Endothelial cell (in vitro differentiated cells): ENCODE results near the gene PSMD13. TPM values are rescaled to one million over a fixed set of nuclear protein-coding genes. Genes with fewer than 3 reads are reported as not detected.

ENCODE experiments used
- DNase-seq: peaks from one replicate; pipeline ENCODE4 v3.0.0; 2021; ENCODE audit warnings: low spot score
- H3K27ac Mint-ChIP-seq: one replicate; pipeline ENCODE4 v1.8.0; 2021; ENCODE audit warnings: mixed read lengths, inconsistent platforms; ENCODE audit not compliant: unreplicated experiment
- H3K27me3 Mint-ChIP-seq: one replicate; pipeline ENCODE4 v1.8.0; 2021; ENCODE audit warnings: mild to moderate bottlenecking, moderate library complexity, mixed read lengths, inconsistent platforms; ENCODE audit not compliant: unreplicated experiment
- H3K36me3 Mint-ChIP-seq: one replicate; pipeline ENCODE4 v1.8.0; 2021; ENCODE audit warnings: mild to moderate bottlenecking, low read depth, mixed read lengths, inconsistent platforms; ENCODE audit not compliant: unreplicated experiment
- H3K4me1 Mint-ChIP-seq: one replicate; pipeline ENCODE4 v1.8.0; 2021; ENCODE audit warnings: mild to moderate bottlenecking, mixed read lengths, inconsistent platforms; ENCODE audit not compliant: unreplicated experiment
- H3K4me3 Mint-ChIP-seq: one replicate; pipeline ENCODE4 v1.8.0; 2021; ENCODE audit warnings: mild to moderate bottlenecking, mixed read lengths, inconsistent platforms; ENCODE audit not compliant: unreplicated experiment
- H3K9me3 Mint-ChIP-seq: one replicate; pipeline ENCODE4 v1.8.0; 2021; ENCODE audit warnings: mixed read lengths, inconsistent platforms; ENCODE audit not compliant: unreplicated experiment
- CTCF ChIP-seq: fragments of 200-600 bp; sonication (generic); IDR thresholded peaks from one replicate; pipeline ENCODE4 v1.5.0; 2021; ENCODE audit warnings: antibody characterized with exemption; ENCODE audit not compliant: unreplicated experiment
- total RNA-seq: library from RNA; stranded (reverse); fragmentation: NEBNext Ultra II Directional; extraction: Animal tissue kit (Norgen Biotek cat#: 25700); gene quantifications from one replicate; pipeline ENCODE4 v1.2.1, GENCODE V29; 2021; ENCODE audit not compliant: unreplicated experiment

Gene PSMD13
- total RNA-seq, 1 donor from 2014 or later: 189 TPM

- Mint-ChIP-seq H3K4me1 (peaks cover 5% of the 10 kb centered on the region), H3K36me3 (peaks cover 6% of the 10 kb centered on the region), H3K4me3 (no peak overlapping the region), H3K27me3 (peaks cover 2% of the 10 kb centered on the region), H3K27ac (no peak overlapping the region), H3K9me3 (no peaks in the 10 kb centered on the region)
- no peak for TF ChIP-seq CTCF
- no peak for DNase-seq
Measured at GRCh38 chr11:297051-297585, 60.3 kb downstream of the PSMD13 start.

- peaks cover 5% of the 10 kb centered on the region for H3K4me1 Mint-ChIP-seq
- H3K27ac Mint-ChIP-seq: no peak overlapping the region
- H3K36me3 Mint-ChIP-seq: peaks cover 6% of the 10 kb centered on the region
Measured at GRCh38 chr11:297586-298405, 61.0 kb downstream of the PSMD13 start.

GRCh38 chr11:298406-299065, 61.8 kb downstream of the PSMD13 start:
- DNase-seq: no peak
- no peak overlapping the region for H3K27ac Mint-ChIP-seq
- TF ChIP-seq CTCF: no peak
- peaks cover 5% of the 10 kb centered on the region for H3K4me1 Mint-ChIP-seq
- no peak overlapping the region for H3K4me3 Mint-ChIP-seq
- H3K36me3 Mint-ChIP-seq: peaks cover 6% of the 10 kb centered on the region
- H3K27me3 Mint-ChIP-seq: peaks cover 2% of the 10 kb centered on the region
- H3K9me3 Mint-ChIP-seq: no peaks in the 10 kb centered on the region

More at GRCh38 chr11:297586-298405, 61.0 kb downstream of the PSMD13 start:
- no peak for TF ChIP-seq CTCF
- DNase-seq: no peak
- no peak overlapping the region for H3K4me3 Mint-ChIP-seq
- no peaks in the 10 kb centered on the region for H3K9me3 Mint-ChIP-seq
- peaks cover 2% of the 10 kb centered on the region for H3K27me3 Mint-ChIP-seq

GRCh38 chr11:299081-299891, 62.5 kb downstream of the PSMD13 start, which contains the start of gene IFITM5:
IFITM5 (minus strand) TSS chr11:299526; CDS start chr11:299490, 36 bp downstream.
- DNase-seq: no peak
- Mint-ChIP-seq H3K4me1 (peaks cover 5% of the 10 kb centered on the region), H3K27me3 (peaks cover 2% of the 10 kb centered on the region), H3K36me3 (peaks cover 6% of the 10 kb centered on the region), H3K9me3 (no peaks in the 10 kb centered on the region), H3K4me3 (no peak within 1 kb of the TSS), H3K27ac (no peak within 1 kb of the TSS)
- TF ChIP-seq CTCF: no peak
